ENCODE data around the gene ZBTB40. TPM values are rescaled to one million over a fixed set of nuclear protein-coding genes. Genes with fewer than 3 reads are reported as not detected.

The ZBTB40 gene
- total RNA-seq, 1 experiment from 2014 or later: 16.3 TPM

- Histone ChIP-seq H3K4ac (ENCODE audit: low read depth, low read length) (no peak overlapping the region), H3K9ac (ENCODE audit: extremely low read depth, insufficient read length, low read length) (no peak overlapping the region), H2AK5ac (ENCODE audit: insufficient read length, low read length) (no peak overlapping the region), H3K79me1 (ENCODE audit: insufficient read depth, low read depth, low read length, poor library complexity, severe bottlenecking) (no peaks in the 10 kb centered on the region), H2BK15ac (ENCODE audit: low read depth, low read length) (no peak overlapping the region), H3K4me1 (ENCODE audit: insufficient read depth, low read length) (peaks cover 9% of the 10 kb centered on the region; the same call in 1 of the 2 replicates), H4K5ac (ENCODE audit: insufficient read length, low read depth, low read length) (no peak overlapping the region), H3K27ac (ENCODE audit: insufficient read length, low read depth, low read length) (no peak overlapping the region), H4K91ac (ENCODE audit: insufficient read length, low read depth, low read length) (no peak overlapping the region), H3T11ph (ENCODE audit: low read length) (no peak overlapping the region), H3K23ac (ENCODE audit: insufficient read length, low read depth, low read length) (no peak overlapping the region), H3K23me2 (ENCODE audit: insufficient read length, low read depth, low read length, poor library complexity, severe bottlenecking) (peaks cover 6% of the 10 kb centered on the region), H4K20me1 (ENCODE audit: control insufficient read depth, insufficient read depth, insufficient read length) (no peaks in the 10 kb centered on the region), H3K79me2 (ENCODE audit: insufficient read depth, low read length) (no peaks in the 10 kb centered on the region; the same call in 1 of the 2 replicates), H3K4me2 (ENCODE audit: insufficient read depth, insufficient read length, low read length) (no peak overlapping the region), H2BK12ac (ENCODE audit: insufficient read length, low read depth, low read length) (no peak overlapping the region), H3K56ac (ENCODE audit: insufficient read length, low read depth, low read length) (no peak overlapping the region), H3K18ac (ENCODE audit: insufficient read length, low read depth, low read length) (no peak overlapping the region), H2BK120ac (ENCODE audit: low read depth, low read length, poor library complexity, severe bottlenecking) (no peak overlapping the region), H3K14ac (ENCODE audit: insufficient read depth, low read length) (no peak overlapping the region), H3K9me3 (ENCODE audit: control insufficient read depth, low read depth, low read length) (no peaks in the 10 kb centered on the region), H3K27me3 (ENCODE audit: insufficient read depth, low read length) (no peaks in the 10 kb centered on the region), H2BK20ac (ENCODE audit: low read depth, low read length, poor library complexity, severe bottlenecking) (no peak overlapping the region), H2AFZ (ENCODE audit: low read length) (no peak overlapping the region), H2BK5ac (ENCODE audit: insufficient read length, low read length) (no peak overlapping the region), H4K8ac (replicated peaks; ENCODE audit: insufficient read length, low read depth, low read length) (no peak overlapping the region)
- no peak for DNase-seq
- Mint-ChIP-seq H3K36me3 (ENCODE audit: insufficient read depth in 1 of 3, low read depth in 3 of 3) (peaks cover 0 to 7% (median 0%) of the 10 kb centered on the region in 3 experiments; a peak in 3 of 7 replicates), H3K27me3 (ENCODE audit: low read depth) (no peaks in the 10 kb centered on the region), H3K4me1 (peaks cover 28 to 31% of the 10 kb centered on the region in 2 experiments), H3K27ac (no peak overlapping the region), H3K4me3 (no peak overlapping the region), H3K9me3 (peaks cover 5 to 7% of the 10 kb centered on the region in 2 experiments; a peak in 4 of 5 replicates)
- WGBS (ENCODE audit: extremely low coverage, insufficient read length, low lambda C conversion rate): no CpG with 5 or more reads among the region's 7 CpGs
- TF ChIP-seq CTCF (conservative IDR thresholded peaks at IDR 0.05): no peak
Observed at GRCh38 chr1:22449636-22450035, 2.0 kb upstream of the ZBTB40 start.
